Body of pancreas (tissue), 4 donors: Measurements from ENCODE around the gene TPRA1.

Source experiments
- POLR2A ChIP-seq, 3 donors: fragments of 450-650 bp; IDR thresholded peaks; one replicate each; pipeline ENCODE4 v1.6.1; 2016; ENCODE audit warnings: antibody characterized with exemption in 3 of 3, mild to moderate bottlenecking in 2 of 3
- TF ChIP-seq, protein P1 (sequence below), 7 experiments: fragments of 450-650 bp in 4 of 7; fragments of 200-600 bp in 3 of 7; sonication (generic) in 3 of 7; IDR thresholded peaks; one replicate each; pipeline ENCODE4 v1.5.1; 2016 to 2019; ENCODE audit warnings: antibody characterized with exemption in 7 of 7

GRCh38 chr3:127593178-127593577 lies 2.6 kb upstream of the TPRA1 start:
- TF ChIP-seq, protein P1, sequence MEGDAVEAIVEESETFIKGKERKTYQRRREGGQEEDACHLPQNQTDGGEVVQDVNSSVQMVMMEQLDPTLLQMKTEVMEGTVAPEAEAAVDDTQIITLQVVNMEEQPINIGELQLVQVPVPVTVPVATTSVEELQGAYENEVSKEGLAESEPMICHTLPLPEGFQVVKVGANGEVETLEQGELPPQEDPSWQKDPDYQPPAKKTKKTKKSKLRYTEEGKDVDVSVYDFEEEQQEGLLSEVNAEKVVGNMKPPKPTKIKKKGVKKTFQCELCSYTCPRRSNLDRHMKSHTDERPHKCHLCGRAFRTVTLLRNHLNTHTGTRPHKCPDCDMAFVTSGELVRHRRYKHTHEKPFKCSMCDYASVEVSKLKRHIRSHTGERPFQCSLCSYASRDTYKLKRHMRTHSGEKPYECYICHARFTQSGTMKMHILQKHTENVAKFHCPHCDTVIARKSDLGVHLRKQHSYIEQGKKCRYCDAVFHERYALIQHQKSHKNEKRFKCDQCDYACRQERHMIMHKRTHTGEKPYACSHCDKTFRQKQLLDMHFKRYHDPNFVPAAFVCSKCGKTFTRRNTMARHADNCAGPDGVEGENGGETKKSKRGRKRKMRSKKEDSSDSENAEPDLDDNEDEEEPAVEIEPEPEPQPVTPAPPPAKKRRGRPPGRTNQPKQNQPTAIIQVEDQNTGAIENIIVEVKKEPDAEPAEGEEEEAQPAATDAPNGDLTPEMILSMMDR (IDR thresholded peaks at IDR 0.05), result no peak
- no peak for TF ChIP-seq POLR2A (IDR thresholded peaks at IDR 0.05)
